Right kidney (tissue), 9 donors: ENCODE data around the gene ZNF41.
"Not testable (repeated sequence)": the region's sequence is repeated elsewhere in the genome, so short reads cannot be mapped to it uniquely, and the experiment has no call there.

Experiments
- DNase-seq: peaks from one replicate; pipeline ENCODE4 v3.0.0-alpha.2; 2016
- long read RNA-seq, 8 donors: transcript quantifications; one replicate each; lab custom pipeline, GENCODE V29; 2026

Gene ZNF41
- long read RNA-seq, donor 1, partial matches to known transcripts, result 0 of 1 reads
- long read RNA-seq, donor 1, other reads (novel, unspliced or antisense), result 0 of 1 reads
- long read RNA-seq, donor 2, full-length matches to known transcripts, result 1 of 20 reads
- long read RNA-seq, donor 2, partial matches to known transcripts, result 19 of 20 reads
- long read RNA-seq, donor 2, other reads (novel, unspliced or antisense), result 0 of 20 reads
- long read RNA-seq, donor 3, full-length matches to known transcripts, result 1 of 1 reads
- long read RNA-seq, donor 3, partial matches to known transcripts, result 0 of 1 reads
- long read RNA-seq, donor 3, other reads (novel, unspliced or antisense), result 0 of 1 reads
- long read RNA-seq, donor 4, full-length matches to known transcripts, result 1 of 1 reads
- long read RNA-seq, donor 4, partial matches to known transcripts, result 0 of 1 reads
- long read RNA-seq, donor 4, other reads (novel, unspliced or antisense), result 0 of 1 reads
- long read RNA-seq, donor 5, result 0 reads
- long read RNA-seq, donor 6, full-length matches to known transcripts, result 1 of 1 reads
- long read RNA-seq, donor 6, partial matches to known transcripts, result 0 of 1 reads
- long read RNA-seq, donor 6, other reads (novel, unspliced or antisense), result 0 of 1 reads
- long read RNA-seq, donor 7, result 0 reads
- long read RNA-seq, donor 8, full-length matches to known transcripts, result 1 of 1 reads
- long read RNA-seq, donor 8, partial matches to known transcripts, result 0 of 1 reads
- long read RNA-seq, donor 8, other reads (novel, unspliced or antisense), result 0 of 1 reads

GRCh38 chrX:47482512-47483305 is at the start of gene ZNF41:
TSS of gene ZNF41 (minus strand) at chrX:47483222. CDS start at chrX:47467481, 15,741 bp downstream.
- DNase-seq, result peak; percentile 87

GRCh38 chrX:47530049-47530448 is 47.0 kb upstream of the ZNF41 start:
- DNase-seq, result no peak

- DNase-seq, result no peak
Observed at GRCh38 chrX:47529548-47529947, 46.5 kb upstream of the ZNF41 start.

- peak; percentile 63 for DNase-seq
Observed at GRCh38 chrX:47523713-47524166, 40.7 kb upstream of the ZNF41 start.

- DNase-seq, result no peak
Observed at GRCh38 chrX:47523297-47523696, 40.3 kb upstream of the ZNF41 start.

GRCh38 chrX:47518144-47518543 is 35.1 kb upstream of the ZNF41 start:
- no peak for DNase-seq

- DNase-seq, result no peak
Observed at GRCh38 chrX:47515941-47516665, 33.1 kb upstream of the ZNF41 start.

- no peak for DNase-seq
Observed at GRCh38 chrX:47514533-47515235, 31.7 kb upstream of the ZNF41 start.

GRCh38 chrX:47513034-47513965 is 30.3 kb upstream of the ZNF41 start:
- DNase-seq, result not testable (repeated sequence)

GRCh38 chrX:47512383-47512782 is 29.4 kb upstream of the ZNF41 start:
- DNase-seq, result not testable (repeated sequence)

- no peak for DNase-seq
Observed at GRCh38 chrX:47507153-47507867, 24.3 kb upstream of the ZNF41 start.

GRCh38 chrX:47503151-47503550 is 20.1 kb upstream of the ZNF41 start:
- DNase-seq, result no peak

- DNase-seq, result no peak
Observed at GRCh38 chrX:47502316-47503125, 19.5 kb upstream of the ZNF41 start.

GRCh38 chrX:47501226-47502074 is 18.4 kb upstream of the ZNF41 start:
- no peak for DNase-seq

- DNase-seq, result no peak
Observed at GRCh38 chrX:47500554-47500953, 17.5 kb upstream of the ZNF41 start.

- DNase-seq, result no peak
Observed at GRCh38 chrX:47499293-47499692, 16.3 kb upstream of the ZNF41 start.

GRCh38 chrX:47498411-47498810 is 15.4 kb upstream of the ZNF41 start:
- DNase-seq, result no peak
